GM18520 (cell line): Measurements from ENCODE around the gene TYMS.
A peak's percentile ranks its signal among the peaks of the same experiment; 100 is the strongest.
"Not testable (repeated sequence)": the region's sequence is repeated elsewhere in the genome, so short reads cannot be mapped to it uniquely, and the experiment has no call there.

Experiments used
- ATAC-seq: cut with Tn5 transposase; IDR thresholded peaks from one replicate; pipeline ENCODE4 v1.9.1; 2021; ENCODE audit not compliant: unreplicated experiment

TYMS gene

GRCh38 chr18:676736-677135 lies 19.3 kb downstream of the TYMS start:
- no peak for ATAC-seq

- peak; percentile 37 for ATAC-seq
Measured at GRCh38 chr18:677145-677544, 19.7 kb downstream of the TYMS start.

- no peak for ATAC-seq
Measured at GRCh38 chr18:677951-678381, 20.5 kb downstream of the TYMS start.

GRCh38 chr18:678482-679182 lies 21.2 kb downstream of the TYMS start:
- ATAC-seq = no peak

GRCh38 chr18:679516-679915 lies 22.1 kb downstream of the TYMS start:
- no peak for ATAC-seq

GRCh38 chr18:680392-680791 lies 22.9 kb downstream of the TYMS start:
- ATAC-seq = no peak

GRCh38 chr18:681985-682384 lies 24.5 kb downstream of the TYMS start:
- no peak for ATAC-seq

GRCh38 chr18:682416-682815 lies 25.0 kb downstream of the TYMS start:
- not testable (repeated sequence) for ATAC-seq

- ATAC-seq = no peak
Measured at GRCh38 chr18:682833-683232, 25.4 kb downstream of the TYMS start.

GRCh38 chr18:683531-683930 lies 26.1 kb downstream of the TYMS start:
- no peak for ATAC-seq

GRCh38 chr18:685438-685837 lies 28.0 kb downstream of the TYMS start:
- no peak for ATAC-seq

GRCh38 chr18:686339-687111 lies 29.1 kb downstream of the TYMS start:
- ATAC-seq = no peak

GRCh38 chr18:688323-688722 lies 30.9 kb downstream of the TYMS start:
- no peak for ATAC-seq

- ATAC-seq = no peak
Measured at GRCh38 chr18:692824-693223, 35.4 kb downstream of the TYMS start.

GRCh38 chr18:693466-694187 lies 36.2 kb downstream of the TYMS start:
- no peak for ATAC-seq

- ATAC-seq = no peak
Measured at GRCh38 chr18:697012-697411, 39.6 kb downstream of the TYMS start.

- no peak for ATAC-seq
Measured at GRCh38 chr18:697800-698199, 40.3 kb downstream of the TYMS start.

- ATAC-seq = no peak
Measured at GRCh38 chr18:703213-703967, 45.9 kb downstream of the TYMS start.

GRCh38 chr18:706405-706804 lies 49.0 kb downstream of the TYMS start:
- ATAC-seq = no peak

- no peak for ATAC-seq
Measured at GRCh38 chr18:708096-708495, 50.6 kb downstream of the TYMS start.

- ATAC-seq = no peak
Measured at GRCh38 chr18:709771-710170, 52.3 kb downstream of the TYMS start.
